H1 (cell line): ENCODE results near the gene GSDMA. TPM values are rescaled to one million over a fixed set of nuclear protein-coding genes. Genes with fewer than 3 reads are reported as not detected.

Experiments
- CBX5 ChIP-seq: fragments of 300-800, 300-1000 bp; sonication (generic); IDR thresholded peaks from 2 replicates; pipeline ENCODE4 v1.7.1; 2016; ENCODE audit warnings: antibody characterized with exemption, low read length, low read depth
- polyA plus RNA-seq, 7 experiments: library from polyadenylated mRNA; depleted of rRNA in 3 of 7; stranded (reverse) in 5 of 7; unstranded in 2 of 7; fragments of >200 nt in 5 of 7; fragments of 200-250 nt in 2 of 7; gene quantifications; 1 replicate in 5 of 7; 2 replicates in 1 of 7; 4 replicates in 1 of 7; pipeline versions ENCODE4 v1.2.1 to v1.2.3, GENCODE V29; 2011 to 2013; ENCODE audit warnings: missing spikeins in 2 of 7, mixed read lengths in 2 of 7
- total RNA-seq: library from RNA; stranded (reverse); fragmentation: NEBNext Ultra II Directional; extraction: Animal tissue kit (Norgen Biotek cat#: 25700); gene quantifications from 2 replicates; pipeline ENCODE4 v1.2.1, GENCODE V29; 2021

GSDMA gene
- total and polyA plus RNA-seq, 2 of the 8 experiments (the other 6 are each of a cell fraction or from before 2014, with no cell fraction given) = 0.03 TPM; not detected in 1

GRCh38 chr17:39965017-39965699, 2.4 kb downstream of the GSDMA start (continued):
- no peak for TF ChIP-seq CBX5
- TF ChIP-seq, all 59 proteins: peak for 0
